ENCODE measurements around the gene PDGFA.
"Not testable (repeated sequence)": the region's sequence is repeated elsewhere in the genome, so short reads cannot be mapped to it uniquely, and the experiment has no call there.

PDGFA gene

GRCh38 chr7:556837-557557 is 37.4 kb upstream of the PDGFA start:
- H3K4me1 ChIP-seq = no peaks in the 10 kb centered on the region
- no peaks in the 10 kb centered on the region for H3K27me3 ChIP-seq (ENCODE audit: low read depth)
- H3K36me3 ChIP-seq (replicated peaks) = no peaks in the 10 kb centered on the region
- in situ Hi-C loops (cut with MboI; ENCODE audit: low sequenced_read_pairs) = no loop called here
- no peak for DNase-seq (ENCODE audit: low spot score in 2 of 2)
- H3K4me3 ChIP-seq = no peak overlapping the region
- no peaks in the 10 kb centered on the region for H3K9me3 ChIP-seq

GRCh38 chr7:556291-556826 is 36.7 kb upstream of the PDGFA start:
- no peaks in the 10 kb centered on the region for H3K9me3 ChIP-seq
- in situ Hi-C loops (cut with MboI; ENCODE audit: low sequenced_read_pairs) = no loop called here
- H3K4me3 ChIP-seq = no peak overlapping the region
- H3K4me1 ChIP-seq = no peaks in the 10 kb centered on the region
- no peaks in the 10 kb centered on the region for H3K27me3 ChIP-seq (ENCODE audit: low read depth)
- DNase-seq (ENCODE audit: low spot score in 2 of 2) = no peak
- no peaks in the 10 kb centered on the region for H3K36me3 ChIP-seq (replicated peaks)

GRCh38 chr7:555551-556160 is 36.0 kb upstream of the PDGFA start:
- no peaks in the 10 kb centered on the region for H3K9me3 ChIP-seq
- no peak overlapping the region for H3K4me3 ChIP-seq
- H3K4me1 ChIP-seq = no peaks in the 10 kb centered on the region
- H3K36me3 ChIP-seq (replicated peaks) = no peaks in the 10 kb centered on the region
- no peak for DNase-seq (ENCODE audit: low spot score in 2 of 2)
- H3K27me3 ChIP-seq (ENCODE audit: low read depth) = no peaks in the 10 kb centered on the region
- in situ Hi-C loops (cut with MboI; ENCODE audit: low sequenced_read_pairs) = no loop called here

DNA sequence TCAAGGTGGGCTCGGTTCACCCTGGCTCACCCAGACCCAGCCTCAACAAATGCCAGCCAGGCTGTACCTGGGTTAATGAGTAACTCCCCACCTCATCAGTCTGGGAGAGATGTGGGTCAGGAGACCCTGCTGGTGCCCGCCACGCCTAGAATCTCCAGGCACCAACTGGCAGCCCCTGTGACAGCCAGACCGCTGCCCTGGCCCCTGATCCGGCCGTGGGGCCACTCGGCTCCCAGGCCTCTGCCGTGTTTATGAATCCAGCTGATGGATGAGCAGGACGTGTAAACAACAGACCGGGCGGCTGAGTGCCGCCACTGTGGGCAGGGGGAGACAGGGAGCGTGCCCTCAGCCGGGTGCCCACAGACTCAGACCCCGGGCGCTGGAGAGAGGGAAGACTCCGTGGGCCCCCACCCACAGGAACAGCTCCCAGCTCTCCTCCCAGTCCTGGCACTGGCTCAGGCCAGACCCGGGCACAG is 34.0 kb upstream of the PDGFA start:
- H3K9me3 ChIP-seq = no peaks in the 10 kb centered on the region
- H3K4me1 ChIP-seq = no peaks in the 10 kb centered on the region
- in situ Hi-C loops (cut with MboI; ENCODE audit: low sequenced_read_pairs) = no loop called here
- no peak for DNase-seq (ENCODE audit: low spot score in 2 of 2)
- no peaks in the 10 kb centered on the region for H3K36me3 ChIP-seq (replicated peaks)
- H3K4me3 ChIP-seq = no peak overlapping the region
- no peaks in the 10 kb centered on the region for H3K27me3 ChIP-seq (ENCODE audit: low read depth)

- H3K9me3 ChIP-seq = no peaks in the 10 kb centered on the region
- no peak for DNase-seq (ENCODE audit: low spot score in 2 of 2)
- H3K27me3 ChIP-seq (ENCODE audit: low read depth) = no peaks in the 10 kb centered on the region
- no peaks in the 10 kb centered on the region for H3K4me1 ChIP-seq
- no peaks in the 10 kb centered on the region for H3K36me3 ChIP-seq (replicated peaks)
- in situ Hi-C loops (cut with MboI; ENCODE audit: low sequenced_read_pairs) = no loop called here
- no peak overlapping the region for H3K4me3 ChIP-seq
Measured at GRCh38 chr7:552868-553635, 33.4 kb upstream of the PDGFA start.

DNA sequence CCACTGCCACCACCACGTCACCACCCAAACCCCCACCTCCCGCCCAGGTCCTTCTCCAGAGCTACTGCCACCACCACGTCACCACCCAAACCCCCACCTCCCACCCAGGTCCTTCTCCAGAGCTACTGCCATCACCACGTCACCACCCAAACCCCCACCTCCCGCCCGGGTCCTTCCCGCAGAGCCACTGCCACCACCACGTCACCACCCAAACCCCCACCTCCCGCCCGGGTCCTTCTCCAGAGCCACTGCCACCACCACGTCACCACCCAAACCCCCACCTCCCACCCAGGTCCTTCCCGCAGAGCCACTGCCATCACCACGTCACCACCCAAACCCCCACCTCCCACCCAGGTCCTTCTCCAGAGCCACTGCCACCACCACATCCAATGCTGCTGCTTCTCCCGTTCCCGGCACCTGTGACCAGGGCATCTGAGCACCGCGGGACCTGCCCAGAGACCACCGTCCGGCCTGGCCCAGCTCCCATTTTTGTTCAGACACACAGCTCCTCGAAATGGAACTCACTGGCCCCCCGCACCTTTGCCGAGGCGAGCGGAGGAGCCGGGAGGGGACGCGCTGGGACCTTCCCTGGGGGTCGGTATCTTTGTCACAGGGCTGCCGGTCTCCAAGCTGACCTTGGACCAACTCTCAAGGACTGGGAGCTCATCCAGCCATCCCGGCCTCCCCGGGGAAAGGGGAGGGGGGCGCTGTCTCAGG is 32.7 kb upstream of the PDGFA start:
- H3K4me3 ChIP-seq; H3K27me3 ChIP-seq (ENCODE audit: low read depth); H3K4me1 ChIP-seq; DNase-seq (ENCODE audit: low spot score in 2 of 2); H3K36me3 ChIP-seq (replicated peaks); H3K9me3 ChIP-seq; in situ Hi-C loops (cut with MboI; ENCODE audit: low sequenced_read_pairs): not testable (repeated sequence)

DNA sequence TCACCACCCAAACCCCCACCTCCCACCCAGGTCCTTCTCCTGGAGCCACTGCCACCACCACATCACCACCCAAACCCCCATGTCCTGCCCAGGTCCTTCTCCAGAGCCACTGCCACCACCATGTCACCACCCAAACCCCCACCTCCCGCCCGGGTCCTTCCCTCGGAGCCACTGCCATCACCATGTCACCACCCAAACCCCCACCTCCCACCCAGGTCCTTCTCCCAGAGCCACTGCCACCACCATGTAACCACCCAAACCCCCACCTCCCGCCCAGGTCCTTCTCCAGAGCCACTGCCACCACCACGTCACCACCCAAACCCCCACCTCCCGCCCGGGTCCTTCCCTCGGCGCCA is 31.9 kb upstream of the PDGFA start:
- DNase-seq (ENCODE audit: low spot score in 2 of 2); H3K36me3 ChIP-seq (replicated peaks); H3K4me3 ChIP-seq; H3K4me1 ChIP-seq; in situ Hi-C loops (cut with MboI; ENCODE audit: low sequenced_read_pairs); H3K9me3 ChIP-seq; H3K27me3 ChIP-seq (ENCODE audit: low read depth): not testable (repeated sequence)

DNA sequence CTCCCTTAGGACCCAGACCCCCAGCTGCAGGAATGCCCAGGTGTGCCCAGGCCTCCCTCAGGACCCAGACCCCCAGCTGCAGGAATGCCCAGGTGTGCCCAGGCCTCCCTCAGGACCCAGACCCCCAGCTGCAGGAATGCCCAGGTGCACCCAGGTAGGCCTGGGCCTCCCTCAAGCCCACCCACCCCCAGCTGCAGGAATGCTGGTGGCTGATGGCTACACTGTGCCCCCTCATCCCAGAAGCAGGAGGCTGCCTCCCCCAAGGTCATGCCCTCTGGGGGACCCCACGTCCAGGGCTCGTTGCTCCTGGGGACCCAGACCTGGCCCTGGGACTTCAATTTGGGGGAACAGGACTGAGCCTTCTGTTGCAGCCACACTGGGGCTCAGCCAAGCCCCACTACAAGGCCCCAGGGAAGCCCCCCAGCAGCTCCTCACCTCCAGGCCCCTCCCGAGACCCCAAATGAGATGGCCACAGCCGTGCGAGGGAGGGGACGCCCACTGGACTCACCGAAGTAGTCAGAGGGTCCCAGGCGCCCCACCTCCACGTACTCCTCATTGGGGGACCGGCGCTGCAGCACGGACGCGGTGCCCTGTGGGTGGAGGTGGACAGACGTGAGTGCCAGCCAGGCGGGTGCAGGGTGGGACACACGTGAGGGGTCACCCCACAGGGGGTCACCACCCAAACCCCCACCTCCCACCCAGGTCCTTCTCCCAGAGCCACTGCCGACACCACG is 31.4 kb upstream of the PDGFA start:
- no peak for DNase-seq (ENCODE audit: low spot score in 2 of 2)
- no peaks in the 10 kb centered on the region for H3K36me3 ChIP-seq (replicated peaks)
- in situ Hi-C loops (cut with MboI; ENCODE audit: low sequenced_read_pairs) = no loop called here
- H3K27me3 ChIP-seq (ENCODE audit: low read depth) = no peaks in the 10 kb centered on the region
- H3K9me3 ChIP-seq = no peaks in the 10 kb centered on the region
- H3K4me1 ChIP-seq = no peaks in the 10 kb centered on the region
- no peak overlapping the region for H3K4me3 ChIP-seq

- in situ Hi-C loops (cut with MboI; ENCODE audit: low sequenced_read_pairs) = no loop called here
- Histone ChIP-seq H3K4me1 (no peaks in the 10 kb centered on the region), H3K27me3 (ENCODE audit: low read depth) (no peaks in the 10 kb centered on the region), H3K9me3 (no peaks in the 10 kb centered on the region), H3K36me3 (replicated peaks) (no peaks in the 10 kb centered on the region), H3K4me3 (no peak overlapping the region)
- DNase-seq (ENCODE audit: low spot score in 2 of 2) = no peak
Measured at GRCh38 chr7:549891-550625, 30.4 kb upstream of the PDGFA start.

DNA sequence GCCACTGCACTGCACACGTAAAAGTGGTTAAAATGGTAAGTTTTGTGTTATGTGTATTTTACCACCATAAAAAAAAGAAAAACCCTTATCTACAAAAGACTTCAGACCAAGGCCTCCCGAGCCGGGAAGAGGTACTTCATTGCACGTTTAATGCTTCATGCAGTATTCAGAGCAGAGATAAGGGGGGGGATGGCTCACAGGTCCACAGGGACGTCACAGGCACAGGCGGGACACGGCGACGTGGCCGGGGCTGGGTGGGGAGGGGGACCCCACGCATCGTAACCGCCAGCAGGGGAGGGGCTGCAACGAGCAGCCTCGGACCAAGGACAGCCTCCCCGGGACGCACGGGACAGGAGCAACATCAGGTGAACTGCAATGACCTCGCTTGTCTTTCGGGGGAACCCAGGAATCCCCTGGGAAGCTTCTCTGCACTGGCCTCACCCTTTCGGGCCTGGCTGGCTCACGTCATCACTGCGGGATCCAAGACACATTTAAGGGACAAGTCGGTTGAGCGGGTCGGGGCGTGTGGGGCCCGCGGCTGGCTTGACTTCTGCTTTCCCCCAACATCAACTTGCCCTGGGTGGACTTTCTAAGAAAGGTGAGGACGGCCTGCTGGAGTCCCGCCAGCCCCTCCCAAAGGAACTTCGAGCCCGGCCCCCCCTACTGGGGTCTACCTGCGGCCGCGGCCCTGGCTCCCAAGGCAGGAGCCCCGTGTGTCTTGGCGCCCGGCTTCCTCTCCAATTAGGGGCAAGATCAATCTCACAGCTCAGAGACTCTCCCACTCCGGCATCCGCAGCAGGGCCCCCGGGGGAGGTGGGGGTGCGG is 29.6 kb upstream of the PDGFA start:
- Histone ChIP-seq H3K27me3 (ENCODE audit: low read depth) (no peaks in the 10 kb centered on the region), H3K4me1 (no peaks in the 10 kb centered on the region), H3K36me3 (replicated peaks) (no peaks in the 10 kb centered on the region), H3K9me3 (no peaks in the 10 kb centered on the region), H3K4me3 (no peak overlapping the region)
- in situ Hi-C loops (cut with MboI; ENCODE audit: low sequenced_read_pairs) = no loop called here
- no peak for DNase-seq (ENCODE audit: low spot score in 2 of 2)

DNA sequence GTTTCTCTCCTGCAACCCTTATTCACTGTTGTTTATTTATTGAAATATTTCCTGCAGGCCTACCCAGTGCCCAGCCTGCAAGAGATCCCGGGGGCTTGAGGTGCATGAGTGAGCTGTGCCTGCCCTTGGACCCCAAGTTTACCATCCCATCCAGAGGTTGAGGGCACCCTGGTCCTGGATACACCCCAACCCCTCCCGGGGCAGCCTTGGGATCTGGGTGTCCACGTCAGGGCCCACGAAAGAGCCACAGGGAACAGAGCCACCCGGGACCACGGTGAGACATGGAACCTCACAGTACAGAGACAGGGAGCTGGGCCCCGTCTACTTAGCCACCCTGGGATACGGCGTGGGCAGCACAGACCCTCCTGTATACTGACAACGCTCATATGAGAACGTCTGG is 28.8 kb upstream of the PDGFA start:
- Histone ChIP-seq H3K4me3 (no peak overlapping the region), H3K9me3 (no peaks in the 10 kb centered on the region), H3K4me1 (no peaks in the 10 kb centered on the region), H3K27me3 (ENCODE audit: low read depth) (no peaks in the 10 kb centered on the region), H3K36me3 (replicated peaks) (no peaks in the 10 kb centered on the region)
- in situ Hi-C loops (cut with MboI; ENCODE audit: low sequenced_read_pairs) = no loop called here
- DNase-seq (ENCODE audit: low spot score in 2 of 2) = no peak

DNA sequence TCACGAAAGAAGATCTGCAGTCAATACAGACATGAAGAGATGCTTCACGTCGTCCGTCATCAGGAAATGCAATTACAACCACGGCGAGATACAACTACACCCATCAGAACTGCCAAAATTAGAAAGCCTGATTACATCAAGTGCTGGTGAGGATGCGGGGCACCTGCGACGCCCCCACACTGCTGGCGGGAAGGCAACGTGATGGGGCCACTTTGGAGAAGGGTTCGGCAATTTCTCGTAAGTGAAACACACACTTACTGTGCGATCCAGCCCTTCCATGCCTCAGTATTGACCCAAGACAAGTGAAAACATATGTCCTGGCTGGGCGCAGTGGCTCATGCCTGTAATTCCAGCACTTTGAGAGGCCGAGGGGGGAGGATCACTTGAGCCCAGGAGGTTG is 25.8 kb upstream of the PDGFA start:
- Histone ChIP-seq H3K9me3 (no peaks in the 10 kb centered on the region), H3K36me3 (replicated peaks) (no peaks in the 10 kb centered on the region), H3K4me3 (no peak overlapping the region), H3K27me3 (ENCODE audit: low read depth) (no peaks in the 10 kb centered on the region), H3K4me1 (no peaks in the 10 kb centered on the region)
- in situ Hi-C loops (cut with MboI; ENCODE audit: low sequenced_read_pairs) = no loop called here
- DNase-seq (ENCODE audit: low spot score in 2 of 2) = no peak
